Body of pancreas (tissue), 4 donors: ENCODE results near the gene SPDYE17. TPM values are rescaled to one million over a fixed set of nuclear protein-coding genes. Genes with fewer than 3 reads are reported as not detected.
"Not testable (repeated sequence)": the region's sequence is repeated elsewhere in the genome, so short reads cannot be mapped to it uniquely, and the experiment has no call there.

Source experiments
- ATAC-seq: fragments of 150-250 bp; one replicate; pipeline ENCODE4 v1.9.1; 2016
- DNase-seq, 4 donors: peaks; one replicate each; pipeline ENCODE4 v3.0.0-alpha.2; 2019
- H3K27ac ChIP-seq, 4 donors: fragments of 200-600 bp; sonication (generic); 1 replicate in 3 of 4; 2 replicates in 1 of 4; pipeline versions ENCODE4 v1.5.1 to v1.6.1; 2016 to 2019; ENCODE audit warnings: mild to moderate bottlenecking in 1 of 4, mixed read lengths in 1 of 4, moderate library complexity in 1 of 4
- H3K27me3 ChIP-seq, 2 donors: fragments of 200-600 bp; sonication (generic); one replicate each; pipeline ENCODE4 v1.6.0; 2016; ENCODE audit warnings: mild to moderate bottlenecking in 1 of 2
- H3K36me3 ChIP-seq, 2 donors: fragments of 200-600 bp; sonication (generic); replicated peaks in 1 of 2; 2 replicates each; pipeline ENCODE4 v1.5.1; 2016; ENCODE audit warnings: low read depth in 2 of 2; ENCODE audit not compliant: insufficient read depth in 1 of 2
- H3K4me1 ChIP-seq: fragments of 200-600 bp; sonication (generic); one replicate; pipeline ENCODE4 v1.6.0; 2016
- H3K4me3 ChIP-seq, 2 donors: fragments of 200-600 bp; sonication (generic); 1 replicate in 1 of 2; 2 replicates in 1 of 2; pipeline ENCODE4 v1.5.1; 2016 to 2019
- H3K9me3 ChIP-seq, 3 donors: fragments of 200-600 bp; sonication (generic); 1 replicate in 2 of 3; 2 replicates in 1 of 3; pipeline ENCODE4 v1.5.1; 2016
- whole genome bisulfite sequencing, 2 donors: methylation state at CpG; one replicate each; pipeline ENCODE4 v1.1.5; 2017; 5-methylcytosine and 5-hydroxymethylcytosine counted together
- intact Hi-C: fragments of 100-400 bp; cut with DNase I; formaldehyde crosslinking; loops from one replicate; pipeline ENCODE4 v1.15.1; 2023
- total RNA-seq, 2 donors: library from RNA; depleted of rRNA; stranded (reverse); fragments of >200 nt; gene quantifications; one replicate each; pipeline ENCODE4 v1.1.0, GENCODE V29; 2016

The SPDYE17 gene
- total RNA-seq, 2 donors from 2014 or later: not detected

DNA sequence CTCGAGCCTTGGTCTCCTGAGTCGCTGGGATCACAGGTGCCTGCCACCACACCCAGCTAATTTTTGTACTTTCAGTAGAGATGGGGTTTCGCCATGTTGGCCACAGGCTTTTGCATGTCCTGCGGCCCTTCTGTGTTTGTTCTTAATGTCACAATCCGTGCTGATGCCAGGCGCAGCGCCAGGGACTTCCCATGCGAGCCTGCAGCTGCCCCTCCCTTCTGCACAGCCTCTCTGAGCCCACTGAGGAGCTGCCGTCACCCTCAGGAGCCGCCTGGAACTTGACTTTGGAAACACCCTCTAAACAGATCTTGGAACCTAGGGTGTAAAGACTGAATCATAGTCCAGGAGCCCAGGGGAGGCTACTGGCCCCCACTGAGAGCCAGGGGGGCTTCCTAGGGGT lies 24.2 kb downstream of the SPDYE17 start:
- not testable (repeated sequence) for H3K27me3 ChIP-seq
- peak; percentile 70 for ATAC-seq

DNA sequence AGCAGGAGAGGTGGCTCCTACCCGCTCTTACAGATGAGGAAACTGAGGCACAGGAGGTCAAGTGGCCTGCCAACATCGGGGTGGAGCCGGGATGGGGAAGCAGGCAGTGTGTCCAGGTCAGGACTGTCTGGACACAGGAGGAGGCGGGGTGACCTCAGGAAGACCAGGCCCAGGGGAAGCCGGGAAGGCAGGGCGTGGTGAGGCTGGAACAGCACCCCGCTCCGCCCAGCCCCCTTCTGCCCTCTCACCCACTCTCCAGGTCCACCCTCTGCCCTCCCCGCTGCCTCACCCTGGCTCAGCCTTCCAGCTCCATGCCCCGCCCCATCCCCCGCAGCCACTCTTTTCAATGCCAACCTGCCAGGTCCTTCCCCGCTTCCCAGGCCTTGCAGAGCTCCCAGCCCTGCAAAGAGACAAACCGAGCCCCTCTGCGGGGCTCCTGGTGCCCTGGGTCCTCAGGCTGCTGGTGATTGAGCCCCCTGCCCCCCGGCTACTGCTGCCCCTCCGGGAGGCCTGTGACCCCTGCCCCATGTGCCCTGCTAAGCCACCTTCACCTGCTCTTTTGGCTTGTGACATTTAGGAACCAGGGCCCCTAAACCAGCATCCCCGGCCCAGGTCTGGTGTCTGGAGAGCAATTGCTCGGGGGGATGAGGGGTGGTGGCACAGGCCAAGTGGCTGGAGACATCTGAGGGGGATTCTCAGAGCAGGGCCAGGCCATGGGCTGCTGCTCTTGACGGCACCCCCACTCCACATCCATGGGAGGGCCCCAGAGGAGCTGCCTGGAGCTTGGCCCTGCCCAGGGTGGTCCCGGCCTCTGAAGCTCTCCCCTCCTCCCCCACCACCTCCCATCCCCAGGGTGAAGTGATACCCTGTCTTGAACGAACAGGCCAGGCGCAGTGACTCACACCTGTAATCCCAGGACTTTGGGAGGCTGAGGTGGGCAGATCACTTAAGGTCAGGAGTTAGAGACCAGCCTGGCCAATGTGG lies 25.7 kb downstream of the SPDYE17 start:
- DNase-seq, intact Hi-C loops, H3K4me1 ChIP-seq, H3K4me3 ChIP-seq, H3K27me3 ChIP-seq, H3K9me3 ChIP-seq, H3K36me3 ChIP-seq, H3K27ac ChIP-seq: not testable (repeated sequence)
- ATAC-seq: peak; percentile 63
- WGBS, 2 donors: 90% methylated on average over 9 of the region's 22 CpGs; no CpG with 5 or more reads in 1 of the 2 donors

More for the DNA sequence above, 24.2 kb downstream of the SPDYE17 start:
- WGBS, 2 donors: 67 to 73% methylated on average over 2 to 10 of the region's 10 CpGs
- peak; percentile 59 to 75 (median 70) for DNase-seq
- H3K36me3 ChIP-seq, H3K27ac ChIP-seq, H3K4me3 ChIP-seq, intact Hi-C loops, H3K4me1 ChIP-seq, H3K9me3 ChIP-seq: not testable (repeated sequence)

GRCh38 chr7:77005461-77006057 lies 26.6 kb downstream of the SPDYE17 start:
- DNase-seq, H3K4me1 ChIP-seq, H3K27ac ChIP-seq, ATAC-seq, H3K36me3 ChIP-seq, intact Hi-C loops, H3K4me3 ChIP-seq, H3K9me3 ChIP-seq, H3K27me3 ChIP-seq: not testable (repeated sequence)
- WGBS, 2 donors: 88% methylated on average over 4 of the region's 27 CpGs; no CpG with 5 or more reads in 1 of the 2 donors

DNA sequence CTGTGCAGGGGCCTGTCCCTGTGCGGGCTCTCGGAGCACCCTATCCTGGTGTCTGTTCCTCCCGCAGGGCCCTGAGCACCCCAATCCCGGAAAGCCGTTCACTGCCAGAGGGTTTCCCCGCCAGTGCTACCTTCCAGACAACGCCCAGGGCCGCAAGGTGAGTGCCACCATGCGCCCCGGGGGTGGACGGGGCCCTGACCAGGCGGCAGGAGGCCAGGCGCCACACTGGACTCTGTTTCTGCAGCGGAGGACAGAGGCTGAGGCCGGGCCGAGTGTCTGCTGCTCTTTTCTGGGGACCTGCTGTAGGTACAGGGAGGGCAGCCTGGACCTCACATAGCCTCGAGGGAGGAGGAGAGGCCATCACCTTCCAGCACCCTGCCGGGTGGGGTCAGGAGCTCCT lies 28.0 kb downstream of the SPDYE17 start:
- H3K27me3 ChIP-seq, H3K27ac ChIP-seq, H3K4me1 ChIP-seq, ATAC-seq, H3K4me3 ChIP-seq, H3K9me3 ChIP-seq, DNase-seq, H3K36me3 ChIP-seq, intact Hi-C loops: not testable (repeated sequence)
- no CpG with 5 or more reads among the region's 18 CpGs for WGBS, 2 donors

DNA sequence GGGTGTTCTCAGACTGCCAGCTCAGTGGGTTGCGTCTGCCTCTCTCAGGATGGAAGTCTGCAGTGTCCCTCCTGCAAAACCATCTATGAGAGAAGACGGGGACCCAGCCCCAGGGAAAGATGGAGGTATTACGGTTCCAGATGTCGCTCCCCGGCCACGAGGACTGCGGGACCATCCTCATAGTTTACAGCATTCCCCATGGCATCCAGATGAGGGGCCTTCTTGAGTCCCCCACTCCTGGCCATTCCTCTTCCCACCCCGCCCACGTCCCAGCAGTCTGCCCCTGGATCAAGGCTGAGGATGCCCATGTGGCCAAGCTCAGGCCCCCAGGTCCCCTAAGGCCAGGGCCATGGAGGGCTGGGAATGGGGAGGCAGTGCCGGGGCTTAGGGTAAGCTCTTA lies 28.9 kb downstream of the SPDYE17 start:
- 94 to 96% methylated on average over 3 to 7 of the region's 10 CpGs for WGBS, 2 donors
- ATAC-seq, H3K9me3 ChIP-seq, intact Hi-C loops, H3K27ac ChIP-seq, H3K4me3 ChIP-seq, H3K4me1 ChIP-seq, H3K36me3 ChIP-seq, DNase-seq, H3K27me3 ChIP-seq: not testable (repeated sequence)

DNA sequence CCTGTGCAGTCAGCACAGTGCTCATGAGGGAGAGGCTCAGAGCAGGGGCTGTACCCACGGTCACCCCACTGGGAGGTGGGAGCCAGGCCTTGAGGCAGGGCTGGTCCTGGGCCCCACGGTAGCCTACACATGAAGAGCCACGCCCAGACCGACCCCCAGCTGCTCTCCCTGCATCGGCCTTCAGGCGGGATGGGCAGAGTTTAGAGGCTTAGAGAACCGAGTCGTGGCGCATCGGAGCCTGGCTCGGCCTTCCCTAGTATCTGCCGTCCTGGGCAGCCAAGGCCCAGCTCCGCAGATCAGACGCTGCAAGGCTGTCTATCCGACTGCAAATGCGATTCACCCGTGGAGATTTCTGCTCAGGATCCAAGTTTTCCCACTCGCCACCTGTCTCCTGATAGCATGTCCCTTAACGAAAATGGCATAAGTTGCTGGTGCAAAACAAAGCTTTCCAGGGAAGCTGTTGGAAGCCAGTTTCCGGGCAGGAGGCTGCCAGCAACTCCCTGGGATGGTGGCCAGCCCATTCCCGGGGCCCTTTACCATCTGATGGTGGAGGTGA lies 29.4 kb downstream of the SPDYE17 start:
- H3K4me3 ChIP-seq, intact Hi-C loops, H3K4me1 ChIP-seq, DNase-seq, ATAC-seq, H3K36me3 ChIP-seq, H3K27ac ChIP-seq, H3K9me3 ChIP-seq, H3K27me3 ChIP-seq: not testable (repeated sequence)
- 93% methylated on average over 19 of the region's 21 CpGs; no CpG with 5 or more reads in 1 of the 2 donors for WGBS, 2 donors

- WGBS, 2 donors: 70 to 100% methylated on average over 1 to 15 of the region's 15 CpGs
- H3K27me3 ChIP-seq, DNase-seq, H3K4me1 ChIP-seq, ATAC-seq, H3K27ac ChIP-seq, H3K36me3 ChIP-seq, H3K4me3 ChIP-seq, H3K9me3 ChIP-seq, intact Hi-C loops: not testable (repeated sequence)
Observed at GRCh38 chr7:77002104-77002503, 30.1 kb downstream of the SPDYE17 start.

- not testable (repeated sequence) for H3K27ac ChIP-seq, H3K9me3 ChIP-seq, H3K36me3 ChIP-seq, H3K4me3 ChIP-seq, DNase-seq, ATAC-seq, H3K27me3 ChIP-seq, H3K4me1 ChIP-seq
- intact Hi-C loops: loop anchor here (10.0 kb wide), 1 partner anchor 495 kb away; no protein-coding TSS in a partner anchor
- WGBS, 2 donors: 74 to 100% methylated on average over 3 to 9 of the region's 37 CpGs
Observed at GRCh38 chr7:76999474-77000107, 32.6 kb downstream of the SPDYE17 start.

DNA sequence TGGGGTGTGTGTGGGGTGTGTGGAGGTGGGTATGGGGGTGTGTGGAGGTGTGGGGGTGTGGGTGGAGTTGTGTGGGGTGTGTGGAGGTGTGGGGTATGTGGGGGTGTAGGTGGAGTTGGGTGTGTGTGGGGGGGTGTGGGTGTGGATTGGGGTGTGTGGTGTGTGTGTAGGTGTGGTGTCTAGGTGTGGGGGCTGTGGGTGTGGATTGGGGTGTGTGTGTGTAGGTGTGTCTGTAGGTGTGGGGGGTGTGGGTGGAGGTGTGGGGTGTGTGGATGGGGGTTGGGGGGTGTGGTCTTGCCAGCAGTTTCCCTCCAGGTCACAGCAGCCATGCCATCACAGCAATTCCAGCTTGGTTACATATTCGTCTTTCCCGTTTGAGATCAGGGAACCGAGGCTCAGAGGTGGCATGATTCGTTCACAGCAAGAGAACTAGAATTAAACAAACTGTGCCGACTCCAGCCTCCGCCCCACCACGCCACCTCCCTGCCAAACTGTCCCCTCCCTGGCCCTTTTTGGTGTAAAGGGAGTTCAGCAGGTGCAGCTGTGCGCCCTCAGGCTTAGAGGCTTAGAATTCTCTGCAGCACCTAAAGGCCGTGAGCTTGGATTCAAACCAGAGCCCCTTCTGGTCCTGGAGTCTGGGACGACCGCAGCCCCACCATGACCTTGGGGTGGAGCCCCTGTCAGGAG lies 33.3 kb downstream of the SPDYE17 start:
- intact Hi-C loops: loop anchor here (10.0 kb wide), 1 partner anchor 494 kb away; no protein-coding TSS in a partner anchor
- not testable (repeated sequence) for H3K27me3 ChIP-seq, ATAC-seq, H3K4me1 ChIP-seq, H3K36me3 ChIP-seq, H3K27ac ChIP-seq, H3K4me3 ChIP-seq, H3K9me3 ChIP-seq, DNase-seq
- 92 to 95% methylated on average over 7 to 8 of the region's 11 CpGs for WGBS, 2 donors
